GM12891 (cell line): ENCODE results near the gene GMFB. TPM values are rescaled to one million over a fixed set of nuclear protein-coding genes. Genes with fewer than 3 reads are reported as not detected.

Source experiments
- DNase-seq: peaks from one replicate; pipeline ENCODE4 v3.0.0; 2011; ENCODE audit warnings: low spot score; ENCODE audit not compliant: insufficient read length
- FAIRE-seq: peaks from 2 replicates; lab custom pipeline; 2011; peaks lifted over from hg19 to GRCh38; lab: Jason Lieb, UNC
- PAX5 ChIP-seq: IDR thresholded peaks from 2 replicates; pipeline ENCODE4 v1.6.1; 2011; ENCODE audit warnings: low read length, moderate library complexity, mild to moderate bottlenecking; ENCODE audit not compliant: insufficient read depth, severe bottlenecking
- POLR2A ChIP-seq: IDR thresholded peaks from 2 replicates; pipeline ENCODE4 v1.6.1; 2011; ENCODE audit warnings: low read depth, low read length, control low read depth
- POLR2AphosphoS5 ChIP-seq: IDR thresholded peaks from 2 replicates; pipeline ENCODE4 v1.6.1; 2011; ENCODE audit warnings: low read depth, low read length, control low read depth
- POU2F2 ChIP-seq: IDR thresholded peaks from 2 replicates; pipeline ENCODE4 v1.6.1; 2011; ENCODE audit warnings: low read depth, mild to moderate bottlenecking, control low read depth, low read length, moderate library complexity
- SPI1 ChIP-seq: IDR thresholded peaks from 2 replicates; pipeline ENCODE4 v1.6.1; 2011; ENCODE audit warnings: low read depth, low read length, control low read depth
- TAF1 ChIP-seq: IDR thresholded peaks from 2 replicates; pipeline ENCODE4 v1.6.1; 2011; ENCODE audit warnings: low read depth, low read length, control low read depth
- polyA plus RNA-seq: library from polyadenylated mRNA; unstranded; fragments of >200 nt; gene quantifications from one replicate; pipeline ENCODE4 v1.2.1, GENCODE V29; 2012; ENCODE audit warnings: low read depth, missing spikeins, inconsistent platforms; ENCODE audit not compliant: missing spikeins

GMFB gene
- polyA plus RNA-seq, result 22.6 TPM

GRCh38 chr14:54488646-54489317 lies at the start of gene GMFB:
Gene GMFB (minus strand): TSS chr14:54488980. CDS start chr14:54488927, 53 bp downstream.
- peak; percentile 56 for FAIRE-seq
- DNase-seq, result peak; percentile 82
- TF ChIP-seq POLR2A (peak; percentile 74; the same call in 1 of the 2 replicates), TAF1 (peak; percentile 57), POLR2AphosphoS5 (peak; percentile 67; the same call in 1 of the 2 replicates), SPI1 (no peak), POU2F2 (no peak), PAX5 (no peak)

- FAIRE-seq (no peak), DNase-seq (no peak)
- TF ChIP-seq POLR2AphosphoS5 (no peak), SPI1 (no peak), POLR2A (no peak), POU2F2 (no peak), PAX5 (no peak), TAF1 (no peak)
These were observed 49.3 kb upstream of the GMFB start for GRCh38 chr14:54538055-54538454.

GRCh38 chr14:54537651-54538050 lies 48.9 kb upstream of the GMFB start:
- DNase-seq (no peak), FAIRE-seq (no peak)
- TF ChIP-seq TAF1 (no peak), POLR2AphosphoS5 (no peak), SPI1 (no peak), PAX5 (no peak), POLR2A (no peak), POU2F2 (no peak)

- DNase-seq (no peak), FAIRE-seq (no peak)
- no peak for TF ChIP-seq PAX5
These were observed 46.9 kb upstream of the GMFB start for GRCh38 chr14:54535646-54536045.

- no peak for FAIRE-seq
- no peak for DNase-seq
- TF ChIP-seq POLR2AphosphoS5 (no peak), TAF1 (no peak), PAX5 (no peak), SPI1 (no peak), POLR2A (no peak), POU2F2 (no peak)
These were observed 46.3 kb upstream of the GMFB start for GRCh38 chr14:54535126-54535525.

- no peak for FAIRE-seq
- TF ChIP-seq PAX5 (no peak), TAF1 (no peak), POLR2AphosphoS5 (no peak), POLR2A (no peak), POU2F2 (no peak), SPI1 (no peak)
These were observed 44.3 kb upstream of the GMFB start for GRCh38 chr14:54533100-54533499.

GRCh38 chr14:54532111-54533012 lies 43.6 kb upstream of the GMFB start:
- DNase-seq (no peak), FAIRE-seq (peak; percentile 78)
- peak; percentile 48; the same call in 1 of the 2 replicates for TF ChIP-seq POLR2A
- peak; percentile 68 for TF ChIP-seq SPI1
- no peak for TF ChIP-seq POLR2AphosphoS5
- TF ChIP-seq POU2F2, result peak; percentile 8; the same call in 1 of the 2 replicates

More at GRCh38 chr14:54533100-54533499, 44.3 kb upstream of the GMFB start:
- no peak for DNase-seq

- no peak for DNase-seq
- TF ChIP-seq PAX5, result no peak
- TF ChIP-seq POLR2A, result no peak
- no peak for TF ChIP-seq TAF1
- TF ChIP-seq POLR2AphosphoS5, result no peak
- no peak for TF ChIP-seq SPI1
- no peak for TF ChIP-seq POU2F2
- peak; percentile 16 for FAIRE-seq
These were observed 41.0 kb upstream of the GMFB start for GRCh38 chr14:54529811-54530210.

- peak; percentile 63 for FAIRE-seq
These were observed 40.2 kb upstream of the GMFB start for GRCh38 chr14:54528973-54529372.

GRCh38 chr14:54524410-54524809 lies 35.6 kb upstream of the GMFB start:
- FAIRE-seq, result no peak
- no peak for TF ChIP-seq POLR2A
- TF ChIP-seq PAX5, result no peak
- no peak for TF ChIP-seq POU2F2
- no peak for TF ChIP-seq SPI1
- TF ChIP-seq POLR2AphosphoS5, result no peak
- TF ChIP-seq TAF1, result no peak

More at GRCh38 chr14:54528973-54529372, 40.2 kb upstream of the GMFB start:
- TF ChIP-seq PAX5, result no peak
- TF ChIP-seq POU2F2, result no peak
- TF ChIP-seq POLR2AphosphoS5, result no peak
- TF ChIP-seq POLR2A, result no peak
- TF ChIP-seq SPI1, result no peak
- no peak for TF ChIP-seq TAF1
- DNase-seq, result no peak

More at GRCh38 chr14:54524410-54524809, 35.6 kb upstream of the GMFB start:
- DNase-seq, result no peak
